ENCODE measurements around the gene C2.
"Not testable (repeated sequence)": the region's sequence is repeated elsewhere in the genome, so short reads cannot be mapped to it uniquely, and the experiment has no call there.

Gene C2

GRCh38 chr6:31972709-31973350 lies 45.3 kb downstream of the C2 start:
- FAIRE-seq (no peak), DNase-seq (ENCODE audit: insufficient read length) (no peak)
- TF ChIP-seq POLR2AphosphoS5 (IDR thresholded peaks at IDR 0.05; ENCODE audit: low read depth, low read length) (no peak), TAF1 (IDR thresholded peaks at IDR 0.05; ENCODE audit: borderline replicate concordance, low read depth, low read length) (no peak), POLR2A (IDR thresholded peaks at IDR 0.05; ENCODE audit: low read depth, low read length) (no peak)

- not testable (repeated sequence) for DNase-seq (ENCODE audit: insufficient read length); FAIRE-seq
Measured at GRCh38 chr6:31976065-31976464, 48.5 kb downstream of the C2 start.

GRCh38 chr6:31977816-31978431 lies 50.4 kb downstream of the C2 start:
- no peak for FAIRE-seq
- no peak for DNase-seq (ENCODE audit: insufficient read length)
- no peak for TF ChIP-seq POLR2AphosphoS5 (IDR thresholded peaks at IDR 0.05; ENCODE audit: low read depth, low read length)
- no peak for TF ChIP-seq TAF1 (IDR thresholded peaks at IDR 0.05; ENCODE audit: borderline replicate concordance, low read depth, low read length)
- TF ChIP-seq POLR2A (IDR thresholded peaks at IDR 0.05; ENCODE audit: low read depth, low read length): no peak

- DNase-seq (ENCODE audit: insufficient read length): no peak
- TF ChIP-seq POLR2AphosphoS5 (IDR thresholded peaks at IDR 0.05; ENCODE audit: low read depth, low read length): no peak
- no peak for TF ChIP-seq POLR2A (IDR thresholded peaks at IDR 0.05; ENCODE audit: low read depth, low read length)
- no peak for TF ChIP-seq TAF1 (IDR thresholded peaks at IDR 0.05; ENCODE audit: borderline replicate concordance, low read depth, low read length)
Measured at GRCh38 chr6:31978831-31979230, 51.3 kb downstream of the C2 start.

GRCh38 chr6:31979238-31979898 lies 51.9 kb downstream of the C2 start:
- DNase-seq (ENCODE audit: insufficient read length) (no peak), FAIRE-seq (no peak)
- TF ChIP-seq POLR2A (IDR thresholded peaks at IDR 0.05; ENCODE audit: low read depth, low read length) (no peak), TAF1 (IDR thresholded peaks at IDR 0.05; ENCODE audit: borderline replicate concordance, low read depth, low read length) (no peak), POLR2AphosphoS5 (IDR thresholded peaks at IDR 0.05; ENCODE audit: low read depth, low read length) (no peak)

More at GRCh38 chr6:31978831-31979230, 51.3 kb downstream of the C2 start:
- FAIRE-seq: no peak

GRCh38 chr6:31980195-31980876 lies 52.8 kb downstream of the C2 start:
- not testable (repeated sequence) for FAIRE-seq

GRCh38 chr6:31980998-31981397 lies 53.5 kb downstream of the C2 start:
- DNase-seq (ENCODE audit: insufficient read length); FAIRE-seq: not testable (repeated sequence)

More at GRCh38 chr6:31980195-31980876, 52.8 kb downstream of the C2 start:
- not testable (repeated sequence) for DNase-seq (ENCODE audit: insufficient read length)

GRCh38 chr6:31981744-31982143 lies 54.2 kb downstream of the C2 start, which contains the start of gene C4A:
Gene C4A (plus strand): TSS chr6:31982057. CDS start chr6:31982108, 51 bp downstream.
- DNase-seq (ENCODE audit: insufficient read length); FAIRE-seq: not testable (repeated sequence)

GRCh38 chr6:31989363-31989762 lies 61.8 kb downstream of the C2 start:
- DNase-seq (ENCODE audit: insufficient read length); FAIRE-seq: not testable (repeated sequence)

GRCh38 chr6:31994421-31994820 lies 66.9 kb downstream of the C2 start:
- FAIRE-seq; DNase-seq (ENCODE audit: insufficient read length): not testable (repeated sequence)

All from GM12892 (cell line).